ENCODE data around the gene SLFNL1. TPM values are rescaled to one million over a fixed set of nuclear protein-coding genes. Genes with fewer than 3 reads are reported as not detected.

The SLFNL1 gene
- total RNA-seq, 1 donor from 2014 or later = 0.27 TPM

GRCh38 chr1:40966417-40966816, 55.1 kb downstream of the SLFNL1 start:
- intact Hi-C loops (cut with micrococcal nuclease) = no loop called here

Other genes with a start within 250 kb of the SLFNL1 start
- 0.43 and 0.55 TPM in 2 replicates for gene KCNQ4, start 237.9 kb downstream of the SLFNL1 start, total RNA-seq
- 8.5 and 9.5 TPM in 2 replicates for gene CITED4, start 159.4 kb downstream of the SLFNL1 start, total RNA-seq
- gene CTPS1, start 42.0 kb downstream of the SLFNL1 start, total RNA-seq = 73.1 and 73.7 TPM in 2 replicates
- gene SCMH1, start 220.6 kb upstream of the SLFNL1 start, total RNA-seq = 21.2 and 24.1 TPM in 2 replicates